HL-60 (cell line): Measurements from ENCODE around the gene RUSC1.

Source experiments
- CTCF ChIP-seq: IDR thresholded peaks from one replicate; pipeline ENCODE4 v1.5.1; 2011; ENCODE audit warnings: low read length, control low read depth, inconsistent platforms; ENCODE audit not compliant: insufficient read depth
- GABPA ChIP-seq: IDR thresholded peaks from 2 replicates; pipeline ENCODE4 v1.6.1; 2012; ENCODE audit warnings: low read depth
- POLR2AphosphoS5 ChIP-seq: IDR thresholded peaks from 2 replicates; pipeline ENCODE4 v1.6.1; 2012; ENCODE audit warnings: low read depth
- REST ChIP-seq: IDR thresholded peaks from 2 replicates; pipeline ENCODE4 v1.6.1; 2012; ENCODE audit warnings: low read depth; ENCODE audit not compliant: insufficient replicate concordance
- SPI1 ChIP-seq: IDR thresholded peaks from 2 replicates; pipeline ENCODE4 v1.6.1; 2012; ENCODE audit warnings: low read depth, mild to moderate bottlenecking, borderline replicate concordance

- TF ChIP-seq REST (no peak), CTCF (no peak), POLR2AphosphoS5 (no peak), SPI1 (no peak), GABPA (no peak)
Observed at GRCh38 chr1:155279268-155279667, 41.4 kb upstream of the RUSC1 start.
